HG03064 (cell line): ENCODE results near the gene FARS2.
"Not testable (repeated sequence)": the region's sequence is repeated elsewhere in the genome, so short reads cannot be mapped to it uniquely, and the experiment has no call there.

Experiments
- ATAC-seq: cut with Tn5 transposase; IDR thresholded peaks from one replicate; pipeline ENCODE4 v1.9.1; 2021; ENCODE audit warnings: low read depth; ENCODE audit not compliant: unreplicated experiment

Gene FARS2

GRCh38 chr6:5673019-5673790 is 411.9 kb downstream of the FARS2 start:
- ATAC-seq, result no peak

GRCh38 chr6:5674141-5674540 is 412.8 kb downstream of the FARS2 start:
- ATAC-seq, result no peak

- ATAC-seq, result no peak
Measured at GRCh38 chr6:5674721-5675120, 413.4 kb downstream of the FARS2 start.

- no peak for ATAC-seq
Measured at GRCh38 chr6:5676701-5677100, 415.4 kb downstream of the FARS2 start.

GRCh38 chr6:5677219-5678000 is 416.1 kb downstream of the FARS2 start:
- no peak for ATAC-seq

- no peak for ATAC-seq
Measured at GRCh38 chr6:5679270-5679669, 418.0 kb downstream of the FARS2 start.

- ATAC-seq, result no peak
Measured at GRCh38 chr6:5679691-5680090, 418.4 kb downstream of the FARS2 start.

GRCh38 chr6:5680095-5680494 is 418.8 kb downstream of the FARS2 start:
- no peak for ATAC-seq

GRCh38 chr6:5681480-5681879 is 420.2 kb downstream of the FARS2 start:
- no peak for ATAC-seq

- no peak for ATAC-seq
Measured at GRCh38 chr6:5682530-5682929, 421.2 kb downstream of the FARS2 start.

- not testable (repeated sequence) for ATAC-seq
Measured at GRCh38 chr6:5683747-5684146, 422.4 kb downstream of the FARS2 start.

GRCh38 chr6:5684320-5685053 is 423.2 kb downstream of the FARS2 start:
- no peak for ATAC-seq

- ATAC-seq, result no peak
Measured at GRCh38 chr6:5693225-5694145, 432.2 kb downstream of the FARS2 start.

- no peak for ATAC-seq
Measured at GRCh38 chr6:5695260-5696245, 434.2 kb downstream of the FARS2 start.

GRCh38 chr6:5697508-5697907 is 436.2 kb downstream of the FARS2 start:
- ATAC-seq, result no peak

- ATAC-seq, result no peak
Measured at GRCh38 chr6:5698318-5698717, 437.0 kb downstream of the FARS2 start.

- ATAC-seq, result not testable (repeated sequence)
Measured at GRCh38 chr6:5699064-5699463, 437.8 kb downstream of the FARS2 start.

- ATAC-seq, result no peak
Measured at GRCh38 chr6:5701174-5701573, 439.9 kb downstream of the FARS2 start.

- ATAC-seq, result no peak
Measured at GRCh38 chr6:5704708-5705107, 443.4 kb downstream of the FARS2 start.
